Hypothalamus (tissue), 51 donors: ENCODE data around the gene ZNFX1.
A peak's percentile ranks its signal among the peaks of the same experiment; 100 is the strongest.

Experiments used
- DNase-seq, 51 donors: peaks; one replicate each; lab custom pipeline; 2025; lab: John Stamatoyannopoulos, UW

The ZNFX1 gene

GRCh38 chr20:49280463-49281058 is 2.7 kb upstream of the ZNFX1 start:
- no peak for DNase-seq

GRCh38 chr20:49279677-49280462 is 2.0 kb upstream of the ZNFX1 start:
- DNase-seq = no peak

GRCh38 chr20:49278818-49279676 is 1.2 kb upstream of the ZNFX1 start:
- peak in 3 of 51 donors; percentile 28 to 56 (median 32) for DNase-seq

- no peak for DNase-seq
Observed at GRCh38 chr20:49277786-49278035, 146 bp downstream of the ZNFX1 start.

- peak in 18 of 51 donors; percentile 13 to 51 (median 30) for DNase-seq
Observed at GRCh38 chr20:49276961-49277785, 684 bp downstream of the ZNFX1 start.

- DNase-seq = peak in 2 of 51 donors; percentile 2 to 34
Observed at GRCh38 chr20:49276161-49276960, 1.5 kb downstream of the ZNFX1 start.

GRCh38 chr20:49275636-49276035 is 2.2 kb downstream of the ZNFX1 start:
- no peak for DNase-seq

- DNase-seq = no peak
Observed at GRCh38 chr20:49275216-49275615, 2.6 kb downstream of the ZNFX1 start.

- no peak for DNase-seq
Observed at GRCh38 chr20:49273696-49274277, 4.1 kb downstream of the ZNFX1 start.

GRCh38 chr20:49272654-49273053 is 5.2 kb downstream of the ZNFX1 start:
- no peak for DNase-seq

GRCh38 chr20:49270736-49271135 is 7.1 kb downstream of the ZNFX1 start:
- DNase-seq = no peak

- DNase-seq = no peak
Observed at GRCh38 chr20:49270177-49270576, 7.7 kb downstream of the ZNFX1 start.

GRCh38 chr20:49268600-49269365 is 9.1 kb downstream of the ZNFX1 start:
- DNase-seq = no peak

- no peak for DNase-seq
Observed at GRCh38 chr20:49267327-49267726, 10.5 kb downstream of the ZNFX1 start.

- DNase-seq = no peak
Observed at GRCh38 chr20:49262444-49262843, 15.4 kb downstream of the ZNFX1 start.

- DNase-seq = no peak
Observed at GRCh38 chr20:49261173-49261572, 16.7 kb downstream of the ZNFX1 start.

GRCh38 chr20:49260218-49260617 is 17.6 kb downstream of the ZNFX1 start:
- no peak for DNase-seq

GRCh38 chr20:49259799-49260198 is 18.1 kb downstream of the ZNFX1 start:
- DNase-seq = no peak

GRCh38 chr20:49259284-49259683 is 18.6 kb downstream of the ZNFX1 start:
- no peak for DNase-seq
